Measurements from ENCODE around the gene TRAPPC10. TPM values are rescaled to one million over a fixed set of nuclear protein-coding genes. Genes with fewer than 3 reads are reported as not detected.
A peak's percentile ranks its signal among the peaks of the same experiment; 100 is the strongest.
"Not testable (repeated sequence)": the region's sequence is repeated elsewhere in the genome, so short reads cannot be mapped to it uniquely, and the experiment has no call there.

TRAPPC10 gene
- total RNA-seq, 5 donors from 2014 or later (not counting 1 experiment from before 2014, with no cell fraction given): 82.5 to 144 (median 92.2) TPM

GRCh38 chr21:44089001-44089911, 77.1 kb downstream of the TRAPPC10 start:
- Mint-ChIP-seq H3K4me3 (peak overlapping the region; percentile 39 to 86 (median 68)), H3K9me3 (no peaks in the 10 kb centered on the region), H3K27me3 (no peaks in the 10 kb centered on the region), H3K27ac (peak overlapping the region; percentile 95 to 97), H3K36me3 (peaks cover 54% of the 10 kb centered on the region), H3K4me1 (peaks cover 62 to 78% (median 65%) of the 10 kb centered on the region in 3 donors)
- no peaks in the 10 kb centered on the region for H3K27me3 ChIP-seq (replicated peaks in 1 of 2; ENCODE audit: control insufficient read depth in 2 of 2, extremely low read depth in 1 of 2, insufficient read depth in 2 of 2, low read length in 1 of 2)
- DNase-seq: peak in 34 of 35 experiments; percentile 34 to 82 (median 58)
- H3K4me1 ChIP-seq (ENCODE audit: control insufficient read depth in 1 of 2, extremely low read depth in 1 of 2, insufficient read depth in 2 of 2, low read length in 2 of 2): peaks cover 60 to 85% of the 10 kb centered on the region in 2 experiments
- ATAC-seq (replicated peaks in 1 of 4): peak; percentile 90 to 96 (median 93)
- no peaks in the 10 kb centered on the region for H3K9me3 ChIP-seq
- ChIA-PET CTCF (interaction anchor here (0.5 to 0.7 kb wide), 2 partner anchors 22 to 25 kb away, joined by 3 to 4 read pairs; no protein-coding TSS in a partner anchor), POLR2A (interaction anchor here in 1 of 2 donors (0.5 to 0.6 kb wide), 2 partner anchors 14 to 223 kb away, joined by 3 to 4 read pairs; no protein-coding TSS in a partner anchor)
- peak overlapping the region in 1 of 2 donors; percentile 14 for H3K4me3 ChIP-seq (ENCODE audit: control insufficient read depth in 1 of 2, extremely low read depth in 1 of 2, low read length in 1 of 2)
- H3K27ac ChIP-seq (ENCODE audit: low read length): peak overlapping the region; percentile 79
- peaks cover 15 to 62% of the 10 kb centered on the region in 2 donors for H3K36me3 ChIP-seq (ENCODE audit: control insufficient read depth in 2 of 2, extremely low read depth in 1 of 2, insufficient read depth in 1 of 2, low read length in 1 of 2)
- 46% methylated on average over 19 of the region's 30 CpGs for WGBS (ENCODE audit: insufficient coverage)

- Mint-ChIP-seq H3K9me3 (no peaks in the 10 kb centered on the region), H3K4me3 (peak overlapping the region; percentile 39 to 86 (median 68)), H3K27ac (peak overlapping the region; percentile 94 to 95), H3K4me1 (peaks cover 54 to 71% (median 59%) of the 10 kb centered on the region in 3 donors), H3K27me3 (no peaks in the 10 kb centered on the region), H3K36me3 (peaks cover 52% of the 10 kb centered on the region)
- no peak overlapping the region for H3K4me3 ChIP-seq (ENCODE audit: control insufficient read depth in 1 of 2, extremely low read depth in 1 of 2, low read length in 1 of 2)
- CTCF ChIA-PET: no interaction called here
- 28% methylated on average over 5 of the region's 8 CpGs for WGBS (ENCODE audit: insufficient coverage)
- no peaks in the 10 kb centered on the region for H3K27me3 ChIP-seq (replicated peaks in 1 of 2; ENCODE audit: control insufficient read depth in 2 of 2, extremely low read depth in 1 of 2, insufficient read depth in 2 of 2, low read length in 1 of 2)
- peaks cover 52 to 74% of the 10 kb centered on the region in 2 experiments for H3K4me1 ChIP-seq (ENCODE audit: control insufficient read depth in 1 of 2, extremely low read depth in 1 of 2, insufficient read depth in 2 of 2, low read length in 2 of 2)
- DNase-seq: peak in 10 of 35 experiments; percentile 5 to 50 (median 22)
- peaks cover 15 to 66% of the 10 kb centered on the region in 2 donors for H3K36me3 ChIP-seq (ENCODE audit: control insufficient read depth in 2 of 2, extremely low read depth in 1 of 2, insufficient read depth in 1 of 2, low read length in 1 of 2)
- H3K9me3 ChIP-seq: no peaks in the 10 kb centered on the region
- POLR2A ChIA-PET: no interaction called here
- peak overlapping the region; percentile 79 for H3K27ac ChIP-seq (ENCODE audit: low read length)
- peak in 2 of 4 experiments; percentile 25 to 29 for ATAC-seq (replicated peaks in 1 of 4)
Observed at GRCh38 chr21:44090325-44090724, 78.2 kb downstream of the TRAPPC10 start.

- Mint-ChIP-seq H3K36me3 (peaks cover 44% of the 10 kb centered on the region), H3K4me1 (peaks cover 36 to 52% (median 40%) of the 10 kb centered on the region in 3 donors), H3K27ac (peak overlapping the region; percentile 8 to 39), H3K4me3 (no peak overlapping the region), H3K27me3 (no peaks in the 10 kb centered on the region), H3K9me3 (no peaks in the 10 kb centered on the region)
- ATAC-seq (replicated peaks in 1 of 4) (no peak), DNase-seq (peak in 2 of 35 experiments; percentile 1 to 19)
- no peaks in the 10 kb centered on the region for H3K27me3 ChIP-seq (replicated peaks in 1 of 2; ENCODE audit: control insufficient read depth in 2 of 2, extremely low read depth in 1 of 2, insufficient read depth in 2 of 2, low read length in 1 of 2)
- H3K4me1 ChIP-seq (ENCODE audit: control insufficient read depth in 1 of 2, extremely low read depth in 1 of 2, insufficient read depth in 2 of 2, low read length in 2 of 2): peaks cover 34 to 55% of the 10 kb centered on the region in 2 experiments
- no peak overlapping the region for H3K4me3 ChIP-seq (ENCODE audit: control insufficient read depth in 1 of 2, extremely low read depth in 1 of 2, low read length in 1 of 2)
- POLR2A ChIA-PET: interaction anchor here in 1 of 2 donors (0.8 kb wide), 1 partner anchor 57 kb away, joined by 3 read pairs; no protein-coding TSS in a partner anchor
- CTCF ChIA-PET: interaction anchor here (0.6 to 2.2 kb wide), 2 partner anchors 9 to 282 kb away, joined by 3 to 6 read pairs; no protein-coding TSS in a partner anchor
- 88% methylated on average over 6 of the region's 9 CpGs for WGBS (ENCODE audit: insufficient coverage)
- no peaks in the 10 kb centered on the region for H3K9me3 ChIP-seq
- H3K36me3 ChIP-seq (ENCODE audit: control insufficient read depth in 2 of 2, extremely low read depth in 1 of 2, insufficient read depth in 1 of 2, low read length in 1 of 2): peaks cover 15 to 58% of the 10 kb centered on the region in 2 donors
- no peak overlapping the region for H3K27ac ChIP-seq (ENCODE audit: low read length)
Observed at GRCh38 chr21:44092211-44092610, 80.1 kb downstream of the TRAPPC10 start.

- WGBS (ENCODE audit: insufficient coverage): 80% methylated on average over 3 of the region's 9 CpGs
Observed at GRCh38 chr21:44093761-44094160, 81.7 kb downstream of the TRAPPC10 start.

GRCh38 chr21:44094832-44095231, 82.7 kb downstream of the TRAPPC10 start:
- POLR2A ChIA-PET: no interaction called here
- Histone ChIP-seq H3K4me1 (ENCODE audit: control insufficient read depth in 1 of 2, extremely low read depth in 1 of 2, insufficient read depth in 2 of 2, low read length in 2 of 2) (peaks cover 11 to 29% of the 10 kb centered on the region in 2 experiments), H3K9me3 (no peaks in the 10 kb centered on the region), H3K36me3 (ENCODE audit: control insufficient read depth in 2 of 2, extremely low read depth in 1 of 2, insufficient read depth in 1 of 2, low read length in 1 of 2) (peaks cover 3 to 43% of the 10 kb centered on the region in 2 donors), H3K4me3 (ENCODE audit: control insufficient read depth in 1 of 2, extremely low read depth in 1 of 2, low read length in 1 of 2) (no peak overlapping the region), H3K27me3 (replicated peaks in 1 of 2; ENCODE audit: control insufficient read depth in 2 of 2, extremely low read depth in 1 of 2, insufficient read depth in 2 of 2, low read length in 1 of 2) (no peaks in the 10 kb centered on the region), H3K27ac (ENCODE audit: low read length) (no peak overlapping the region)
- H3K4me1 Mint-ChIP-seq: peaks cover 11 to 26% (median 16%) of the 10 kb centered on the region in 3 donors
- no peak for DNase-seq
- H3K36me3 Mint-ChIP-seq: peaks cover 22% of the 10 kb centered on the region
- CTCF ChIA-PET: no interaction called here
- H3K27me3 Mint-ChIP-seq: no peaks in the 10 kb centered on the region
- no CpG with 5 or more reads among the region's 1 CpG for WGBS (ENCODE audit: insufficient coverage)
- peak overlapping the region in 1 of 2 donors; percentile 35 for H3K27ac Mint-ChIP-seq
- no peaks in the 10 kb centered on the region for H3K9me3 Mint-ChIP-seq
- no peak overlapping the region for H3K4me3 Mint-ChIP-seq
- no peak for ATAC-seq (replicated peaks in 1 of 4)

More at GRCh38 chr21:44093761-44094160, 81.7 kb downstream of the TRAPPC10 start:
- Mint-ChIP-seq H3K9me3 (no peaks in the 10 kb centered on the region), H3K36me3 (peaks cover 32% of the 10 kb centered on the region), H3K4me1 (peaks cover 20 to 37% (median 26%) of the 10 kb centered on the region in 3 donors), H3K27ac (peak overlapping the region; percentile 16 to 35), H3K27me3 (no peaks in the 10 kb centered on the region), H3K4me3 (no peak overlapping the region)
- Histone ChIP-seq H3K27ac (ENCODE audit: low read length) (no peak overlapping the region), H3K4me1 (ENCODE audit: control insufficient read depth in 1 of 2, extremely low read depth in 1 of 2, insufficient read depth in 2 of 2, low read length in 2 of 2) (peaks cover 19 to 40% of the 10 kb centered on the region in 2 experiments), H3K36me3 (ENCODE audit: control insufficient read depth in 2 of 2, extremely low read depth in 1 of 2, insufficient read depth in 1 of 2, low read length in 1 of 2) (peaks cover 6 to 43% of the 10 kb centered on the region in 2 donors), H3K27me3 (replicated peaks in 1 of 2; ENCODE audit: control insufficient read depth in 2 of 2, extremely low read depth in 1 of 2, insufficient read depth in 2 of 2, low read length in 1 of 2) (no peaks in the 10 kb centered on the region), H3K4me3 (ENCODE audit: control insufficient read depth in 1 of 2, extremely low read depth in 1 of 2, low read length in 1 of 2) (no peak overlapping the region), H3K9me3 (no peaks in the 10 kb centered on the region)
- DNase-seq: peak in 1 of 35 experiments; percentile 0
- CTCF ChIA-PET: interaction anchor here in 1 of 2 donors (2.2 kb wide), 1 partner anchor 10 kb away, joined by 6 read pairs; no protein-coding TSS in a partner anchor
- POLR2A ChIA-PET: interaction anchor here in 1 of 2 donors (0.6 to 1.0 kb wide), 2 partner anchors 44 to 76 kb away, joined by 5 to 9 read pairs; no protein-coding TSS in a partner anchor
- ATAC-seq (replicated peaks in 1 of 4): no peak

GRCh38 chr21:44098507-44098906, 86.4 kb downstream of the TRAPPC10 start:
- H3K27ac Mint-ChIP-seq; H3K4me1 ChIP-seq (ENCODE audit: control insufficient read depth in 1 of 2, extremely low read depth in 1 of 2, insufficient read depth in 2 of 2, low read length in 2 of 2); H3K9me3 ChIP-seq; ATAC-seq (replicated peaks in 1 of 4); H3K4me3 Mint-ChIP-seq; H3K27ac ChIP-seq (ENCODE audit: low read length); H3K4me1 Mint-ChIP-seq; DNase-seq; H3K27me3 ChIP-seq (replicated peaks in 1 of 2; ENCODE audit: control insufficient read depth in 2 of 2, extremely low read depth in 1 of 2, insufficient read depth in 2 of 2, low read length in 1 of 2); POLR2A ChIA-PET; H3K9me3 Mint-ChIP-seq; H3K27me3 Mint-ChIP-seq; H3K4me3 ChIP-seq (ENCODE audit: control insufficient read depth in 1 of 2, extremely low read depth in 1 of 2, low read length in 1 of 2); CTCF ChIA-PET: not testable (repeated sequence)
- peaks cover 0 to 11% of the 10 kb centered on the region in 2 donors for H3K36me3 ChIP-seq (ENCODE audit: control insufficient read depth in 2 of 2, extremely low read depth in 1 of 2, insufficient read depth in 1 of 2, low read length in 1 of 2)
- H3K36me3 Mint-ChIP-seq: peaks cover 11% of the 10 kb centered on the region
- WGBS (ENCODE audit: insufficient coverage): no CpG with 5 or more reads among the region's 6 CpGs

All from T-cell (primary cell).